NB4 (cell line): Measurements from ENCODE around the gene FRS2.

Experiments
- DNase-seq: peaks from one replicate; pipeline ENCODE4 v3.0.0; 2010; ENCODE audit warnings: low read depth
- H3K4me3 ChIP-seq: one replicate; pipeline ENCODE4 v1.5.1; 2011; ENCODE audit warnings: mild to moderate bottlenecking, low read depth, low read length, moderate library complexity
- MAX ChIP-seq: IDR thresholded peaks from 2 replicates; pipeline ENCODE4 v1.6.1; 2011; ENCODE audit warnings: low read depth, low read length
- MYC ChIP-seq: IDR thresholded peaks from 2 replicates; pipeline ENCODE4 v1.6.1; 2011; ENCODE audit warnings: low read depth, low read length
- POLR2A ChIP-seq: IDR thresholded peaks from 2 replicates; pipeline ENCODE4 v1.6.1; 2011; ENCODE audit warnings: mild to moderate bottlenecking; ENCODE audit not compliant: insufficient read length; ENCODE audit errors: extremely low read depth
- TF ChIP-seq, protein P1 (sequence below): IDR thresholded peaks from one replicate; pipeline ENCODE4 v1.5.1; 2012; ENCODE audit warnings: low read depth, low read length

FRS2 gene

DNA sequence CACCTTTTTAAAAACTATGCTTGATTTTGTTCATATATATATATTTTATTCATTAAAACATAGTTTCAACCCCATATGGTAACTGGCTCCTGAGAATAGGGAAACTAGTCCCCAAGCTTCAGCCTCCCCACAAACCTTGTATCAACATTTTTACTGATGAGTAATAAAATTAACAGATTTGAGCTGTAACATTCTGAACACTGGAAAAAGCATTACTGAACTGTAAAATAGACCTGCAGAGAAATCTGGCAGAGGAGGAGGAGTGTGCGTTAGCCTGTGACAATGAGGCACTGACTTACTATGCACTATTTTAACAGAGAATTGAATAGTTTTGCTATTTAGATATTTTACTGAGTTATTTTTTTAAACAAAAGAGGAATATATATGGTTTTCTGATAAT, 43.1 kb downstream of the FRS2 start:
- TF ChIP-seq MYC (no peak), MAX (no peak), POLR2A (no peak)
- TF ChIP-seq, protein P1, sequence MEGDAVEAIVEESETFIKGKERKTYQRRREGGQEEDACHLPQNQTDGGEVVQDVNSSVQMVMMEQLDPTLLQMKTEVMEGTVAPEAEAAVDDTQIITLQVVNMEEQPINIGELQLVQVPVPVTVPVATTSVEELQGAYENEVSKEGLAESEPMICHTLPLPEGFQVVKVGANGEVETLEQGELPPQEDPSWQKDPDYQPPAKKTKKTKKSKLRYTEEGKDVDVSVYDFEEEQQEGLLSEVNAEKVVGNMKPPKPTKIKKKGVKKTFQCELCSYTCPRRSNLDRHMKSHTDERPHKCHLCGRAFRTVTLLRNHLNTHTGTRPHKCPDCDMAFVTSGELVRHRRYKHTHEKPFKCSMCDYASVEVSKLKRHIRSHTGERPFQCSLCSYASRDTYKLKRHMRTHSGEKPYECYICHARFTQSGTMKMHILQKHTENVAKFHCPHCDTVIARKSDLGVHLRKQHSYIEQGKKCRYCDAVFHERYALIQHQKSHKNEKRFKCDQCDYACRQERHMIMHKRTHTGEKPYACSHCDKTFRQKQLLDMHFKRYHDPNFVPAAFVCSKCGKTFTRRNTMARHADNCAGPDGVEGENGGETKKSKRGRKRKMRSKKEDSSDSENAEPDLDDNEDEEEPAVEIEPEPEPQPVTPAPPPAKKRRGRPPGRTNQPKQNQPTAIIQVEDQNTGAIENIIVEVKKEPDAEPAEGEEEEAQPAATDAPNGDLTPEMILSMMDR, result no peak
- DNase-seq, result no peak
- H3K4me3 ChIP-seq, result no peak overlapping the region

- TF ChIP-seq MYC, result no peak
- no peak for TF ChIP-seq MAX
- TF ChIP-seq, protein P1, result no peak
- TF ChIP-seq POLR2A, result no peak
- H3K4me3 ChIP-seq, result no peak overlapping the region
- peak; percentile 15 for DNase-seq
These were observed 43.9 kb downstream of the FRS2 start for GRCh38 chr12:69514111-69514510.

GRCh38 chr12:69514845-69515244, 44.7 kb downstream of the FRS2 start:
- no peak for DNase-seq
- TF ChIP-seq MAX, result no peak
- no peak for TF ChIP-seq POLR2A
- no peak for TF ChIP-seq MYC
- TF ChIP-seq, protein P1, result no peak
- no peak overlapping the region for H3K4me3 ChIP-seq

DNA sequence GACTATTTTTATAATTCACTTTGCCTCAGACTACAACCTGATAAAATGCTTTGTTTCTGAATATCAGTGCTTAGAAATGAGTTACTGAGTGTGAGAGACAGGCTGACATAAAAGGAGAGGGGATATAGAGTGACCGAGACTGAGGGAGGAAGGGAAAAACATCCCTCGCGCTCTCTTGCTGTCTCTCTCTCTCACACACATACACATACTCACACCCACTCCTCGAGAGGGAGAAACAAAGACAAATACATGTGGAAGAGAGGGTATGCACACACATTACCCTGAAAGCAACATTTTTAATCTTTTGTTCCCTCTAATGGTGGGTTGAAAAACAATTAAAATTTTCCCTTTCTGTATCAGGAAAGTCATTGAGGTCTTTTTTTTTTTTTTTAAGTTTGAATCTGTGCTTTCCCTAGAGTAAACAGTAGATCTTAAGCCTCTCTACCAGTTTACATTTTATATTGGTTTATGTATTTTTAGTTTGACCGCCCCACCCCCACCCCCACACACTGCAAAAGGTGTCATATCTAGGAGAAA, 45.3 kb downstream of the FRS2 start:
- TF ChIP-seq, protein P1, result no peak
- no peak for TF ChIP-seq POLR2A
- no peak for TF ChIP-seq MYC
- TF ChIP-seq MAX, result no peak
- no peak for DNase-seq
- no peak overlapping the region for H3K4me3 ChIP-seq

GRCh38 chr12:69516950-69517349, 46.8 kb downstream of the FRS2 start:
- H3K4me3 ChIP-seq, result no peak overlapping the region
- DNase-seq, result no peak

More at GRCh38 chr12:69516950-69517349, 46.8 kb downstream of the FRS2 start:
- TF ChIP-seq MYC, result no peak
- TF ChIP-seq MAX, result no peak
- TF ChIP-seq, protein P1, result no peak
- TF ChIP-seq POLR2A, result no peak
